Uterus (tissue), 2 donors: ENCODE measurements around the gene MOBP.

Experiments
- POLR2A ChIP-seq, 2 donors: fragments of 450-650 bp; IDR thresholded peaks; one replicate each; pipeline ENCODE4 v1.6.1; 2016; ENCODE audit warnings: antibody characterized with exemption in 2 of 2, mild to moderate bottlenecking in 1 of 2, moderate library complexity in 1 of 2
- TF ChIP-seq, protein P1 (sequence below), 4 experiments: fragments of 200-600 bp in 2 of 4; fragments of 450-650 bp in 2 of 4; sonication (generic) in 2 of 4; IDR thresholded peaks; one replicate each; pipeline ENCODE4 v1.5.1; 2016 to 2019; ENCODE audit warnings: antibody characterized with exemption in 4 of 4, mild to moderate bottlenecking in 2 of 4, moderate library complexity in 1 of 4

DNA sequence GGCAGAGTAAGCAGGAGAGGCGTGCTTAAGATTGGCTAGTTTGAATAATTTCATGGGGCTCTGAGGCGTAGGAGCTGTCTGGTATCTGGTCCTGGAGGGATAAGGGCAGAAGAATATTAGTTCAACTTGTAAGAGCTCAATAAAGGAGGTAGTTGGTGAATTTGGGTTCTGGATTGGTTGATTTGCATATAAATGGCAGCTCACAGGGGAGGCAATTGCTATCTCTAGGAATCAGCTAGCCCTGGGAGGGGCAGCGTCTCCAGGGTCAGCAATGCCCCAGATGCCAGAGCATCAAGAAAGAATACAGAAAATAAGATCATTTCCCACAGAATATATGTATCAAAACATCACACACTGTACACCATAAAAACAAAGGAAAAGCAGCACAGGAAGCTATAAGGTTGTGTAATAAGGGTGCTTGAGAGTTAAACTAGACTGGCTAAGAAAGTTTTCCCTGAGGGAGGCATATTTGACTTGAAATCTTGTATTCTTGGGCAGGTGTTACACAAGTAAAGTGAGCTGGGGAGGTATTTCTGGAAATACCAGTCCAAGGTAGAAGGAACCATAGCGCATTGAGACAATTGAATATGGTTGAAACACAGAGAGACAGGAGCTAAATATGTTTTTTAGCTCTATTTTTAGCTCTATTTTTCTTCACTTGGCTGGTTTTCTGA, 6.1 kb downstream of the MOBP start:
- TF ChIP-seq, protein P1, sequence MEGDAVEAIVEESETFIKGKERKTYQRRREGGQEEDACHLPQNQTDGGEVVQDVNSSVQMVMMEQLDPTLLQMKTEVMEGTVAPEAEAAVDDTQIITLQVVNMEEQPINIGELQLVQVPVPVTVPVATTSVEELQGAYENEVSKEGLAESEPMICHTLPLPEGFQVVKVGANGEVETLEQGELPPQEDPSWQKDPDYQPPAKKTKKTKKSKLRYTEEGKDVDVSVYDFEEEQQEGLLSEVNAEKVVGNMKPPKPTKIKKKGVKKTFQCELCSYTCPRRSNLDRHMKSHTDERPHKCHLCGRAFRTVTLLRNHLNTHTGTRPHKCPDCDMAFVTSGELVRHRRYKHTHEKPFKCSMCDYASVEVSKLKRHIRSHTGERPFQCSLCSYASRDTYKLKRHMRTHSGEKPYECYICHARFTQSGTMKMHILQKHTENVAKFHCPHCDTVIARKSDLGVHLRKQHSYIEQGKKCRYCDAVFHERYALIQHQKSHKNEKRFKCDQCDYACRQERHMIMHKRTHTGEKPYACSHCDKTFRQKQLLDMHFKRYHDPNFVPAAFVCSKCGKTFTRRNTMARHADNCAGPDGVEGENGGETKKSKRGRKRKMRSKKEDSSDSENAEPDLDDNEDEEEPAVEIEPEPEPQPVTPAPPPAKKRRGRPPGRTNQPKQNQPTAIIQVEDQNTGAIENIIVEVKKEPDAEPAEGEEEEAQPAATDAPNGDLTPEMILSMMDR (IDR thresholded peaks at IDR 0.05), result no peak
- TF ChIP-seq POLR2A (IDR thresholded peaks at IDR 0.05), result no peak
